ENCODE results near the gene STX4. TPM values are rescaled to one million over a fixed set of nuclear protein-coding genes. Genes with fewer than 3 reads are reported as not detected.

Gene STX4
- 10 to 100 TPM; 39.6 to 51.3 (median 45.0) TPM for total RNA-seq
- 47.3 TPM for polyA plus RNA-seq
- long read RNA-seq, donor 1, transcript STX4-201 (11 exons, 1,481 nt), result major isoform, 37 of 50 reads
- long read RNA-seq, donor 1, transcript STX4-217 (4 exons, 649 nt), result minor isoform, 7 of 50 reads
- long read RNA-seq, donor 1, partial matches to known transcripts, result 0 of 50 reads
- long read RNA-seq, donor 1, other reads (novel, unspliced or antisense), result 5 of 50 reads
- long read RNA-seq, donor 2, transcript STX4-201 (11 exons, 1,481 nt), result major isoform, 12 of 17 reads
- long read RNA-seq, donor 2, partial matches to known transcripts, result 2 of 17 reads
- long read RNA-seq, donor 2, other reads (novel, unspliced or antisense), result 2 of 17 reads
- long read RNA-seq, donor 3, transcript STX4-201 (11 exons, 1,481 nt), result major isoform, 28 of 45 reads
- long read RNA-seq, donor 3, partial matches to known transcripts, result 4 of 45 reads
- long read RNA-seq, donor 3, other reads (novel, unspliced or antisense), result 13 of 45 reads
- long read RNA-seq, donor 4, transcript STX4-201 (11 exons, 1,481 nt), result major isoform, 5 of 9 reads
- long read RNA-seq, donor 4, partial matches to known transcripts, result 0 of 9 reads
- long read RNA-seq, donor 4, other reads (novel, unspliced or antisense), result 3 of 9 reads

- H3K27ac ChIP-seq (ENCODE audit: low read length), result peak within 1 kb of the TSS; percentile 81
- DNase-seq (peak; percentile 97 to 99 (median 99)), ATAC-seq (peak; percentile 96)
- no peaks in the 10 kb centered on the region for H3K4me1 ChIP-seq (ENCODE audit: control insufficient read depth, insufficient read depth, low read length)
- H3K4me3 ChIP-seq (ENCODE audit: low read length), result peak within 1 kb of the TSS; percentile 85
- H3K27me3 ChIP-seq (ENCODE audit: control insufficient read depth, insufficient read depth), result no peaks in the 10 kb centered on the region
- no peaks in the 10 kb centered on the region for H3K9me3 ChIP-seq (ENCODE audit: control insufficient read depth, low read length)
- intact Hi-C loops (cut with DNase I), result loop anchor here in 1 of 4 donors (5.0 kb wide), 1 partner anchor 39 kb away; the partner anchor contains the start of genes ZNF646 and ZNF668
- under 1% methylated on average over 75 of the region's 75 CpGs for WGBS
These were observed at the start of gene STX4 for GRCh38 chr16:31032736-31033708. Gene STX4 (plus strand): TSS chr16:31033558. CDS start chr16:31033806, 248 bp downstream.

GRCh38 chr16:30983898-30984610 lies 49.3 kb upstream of the STX4 start:
- Histone ChIP-seq H3K4me3 (ENCODE audit: low read length) (no peak overlapping the region), H3K4me1 (ENCODE audit: control insufficient read depth, insufficient read depth, low read length) (peaks cover 2% of the 10 kb centered on the region), H3K9me3 (ENCODE audit: control insufficient read depth, low read length) (no peaks in the 10 kb centered on the region), H3K27me3 (ENCODE audit: control insufficient read depth, insufficient read depth) (no peaks in the 10 kb centered on the region), H3K27ac (ENCODE audit: low read length) (no peak overlapping the region)
- WGBS, result 82% methylated on average over 14 of the region's 14 CpGs
- intact Hi-C loops (cut with DNase I), result loop anchor here in 3 of 4 donors (5.0 to 10.0 kb wide), 6 partner anchors 91 to 881 kb away; partner anchors contain the start of genes ARMC5 (in 1 of the 3), ZNF646 (in 1 of the 3), ZNF668 (in 1 of the 3) and ZNF843 (in 1 of the 3)
- ATAC-seq (peak in 1 of 2 donors; percentile 4), DNase-seq (no peak)

- intact Hi-C loops (cut with DNase I), result loop anchor here in 3 of 4 donors (5.0 to 10.0 kb wide), 7 partner anchors 90 to 882 kb away; partner anchors contain the start of genes ZNF843 (in 2 of the 3), ARMC5 (in 1 of the 3), ZNF646 (in 1 of the 3) and ZNF668 (in 1 of the 3)
- DNase-seq (peak; percentile 92 to 97 (median 96)), ATAC-seq (peak; percentile 87 to 88)
- Histone ChIP-seq H3K9me3 (ENCODE audit: control insufficient read depth, low read length) (no peaks in the 10 kb centered on the region), H3K4me1 (ENCODE audit: control insufficient read depth, insufficient read depth, low read length) (peaks cover 2% of the 10 kb centered on the region), H3K27ac (ENCODE audit: low read length) (no peak within 1 kb of the TSS), H3K27me3 (ENCODE audit: control insufficient read depth, insufficient read depth) (no peaks in the 10 kb centered on the region), H3K4me3 (ENCODE audit: low read length) (peak within 1 kb of the TSS; percentile 26)
- 29% methylated on average over 24 of the region's 24 CpGs for WGBS
These were observed 48.5 kb upstream of the STX4 start, which contains the start of gene HSD3B7 for GRCh38 chr16:30984669-30985400. Gene HSD3B7 (plus strand): TSS chr16:30985207. CDS start chr16:30985659, 452 bp downstream.

- 63% methylated on average over 20 of the region's 20 CpGs for WGBS
- peaks cover 2% of the 10 kb centered on the region for H3K4me1 ChIP-seq (ENCODE audit: control insufficient read depth, insufficient read depth, low read length)
- intact Hi-C loops (cut with DNase I), result loop anchor here in 3 of 4 donors (5.0 to 10.0 kb wide), 7 partner anchors 89 to 882 kb away; partner anchors contain the start of genes ARMC5 (in 1 of the 3), ZNF646 (in 1 of the 3), ZNF668 (in 1 of the 3) and ZNF843 (in 1 of the 3)
- peak in 2 of 3 donors; percentile 70 to 72 for DNase-seq
- no peaks in the 10 kb centered on the region for H3K27me3 ChIP-seq (ENCODE audit: control insufficient read depth, insufficient read depth)
- no peak overlapping the region for H3K27ac ChIP-seq (ENCODE audit: low read length)
- peak; percentile 23 to 32 for ATAC-seq
- no peaks in the 10 kb centered on the region for H3K9me3 ChIP-seq (ENCODE audit: control insufficient read depth, low read length)
- peak overlapping the region; percentile 26 for H3K4me3 ChIP-seq (ENCODE audit: low read length)
These were observed 47.8 kb upstream of the STX4 start for GRCh38 chr16:30985401-30986128.

- DNase-seq (no peak), ATAC-seq (no peak)
- Histone ChIP-seq H3K4me1 (ENCODE audit: control insufficient read depth, insufficient read depth, low read length) (peaks cover 2% of the 10 kb centered on the region), H3K27ac (ENCODE audit: low read length) (no peak overlapping the region), H3K4me3 (ENCODE audit: low read length) (no peak overlapping the region), H3K27me3 (ENCODE audit: control insufficient read depth, insufficient read depth) (no peaks in the 10 kb centered on the region), H3K9me3 (ENCODE audit: control insufficient read depth, low read length) (no peaks in the 10 kb centered on the region)
- intact Hi-C loops (cut with DNase I), result loop anchor here in 3 of 4 donors (5.0 to 10.0 kb wide), 7 partner anchors 88 to 881 kb away; partner anchors contain the start of genes ARMC5 (in 1 of the 3), ZNF646 (in 1 of the 3), ZNF668 (in 1 of the 3) and ZNF843 (in 1 of the 3)
- 92% methylated on average over 29 of the region's 29 CpGs for WGBS
These were observed 47.0 kb upstream of the STX4 start for GRCh38 chr16:30986129-30986991.

GRCh38 chr16:30987581-30988190 lies 45.7 kb upstream of the STX4 start:
- peaks cover 2% of the 10 kb centered on the region for H3K4me1 ChIP-seq (ENCODE audit: control insufficient read depth, insufficient read depth, low read length)
- no peaks in the 10 kb centered on the region for H3K9me3 ChIP-seq (ENCODE audit: control insufficient read depth, low read length)
- H3K4me3 ChIP-seq (ENCODE audit: low read length), result no peak overlapping the region
- WGBS, result 95% methylated on average over 30 of the region's 30 CpGs
- no peaks in the 10 kb centered on the region for H3K27me3 ChIP-seq (ENCODE audit: control insufficient read depth, insufficient read depth)
- ATAC-seq, result no peak
- intact Hi-C loops (cut with DNase I), result loop anchor here in 3 of 4 donors (5.0 to 10.0 kb wide), 7 partner anchors 87 to 880 kb away; partner anchors contain the start of genes ARMC5 (in 1 of the 3), ZNF646 (in 1 of the 3), ZNF668 (in 1 of the 3) and ZNF843 (in 1 of the 3)
- no peak overlapping the region for H3K27ac ChIP-seq (ENCODE audit: low read length)
- no peak for DNase-seq

GRCh38 chr16:30989469-30990047 lies 43.8 kb upstream of the STX4 start:
- H3K27me3 ChIP-seq (ENCODE audit: control insufficient read depth, insufficient read depth), result no peaks in the 10 kb centered on the region
- H3K27ac ChIP-seq (ENCODE audit: low read length), result no peak overlapping the region
- no peak overlapping the region for H3K4me3 ChIP-seq (ENCODE audit: low read length)
- no peak for DNase-seq
- no peaks in the 10 kb centered on the region for H3K9me3 ChIP-seq (ENCODE audit: control insufficient read depth, low read length)
- 89% methylated on average over 23 of the region's 23 CpGs for WGBS
- intact Hi-C loops (cut with DNase I), result loop anchor here in 3 of 4 donors (5.0 to 10.0 kb wide), 7 partner anchors 85 to 878 kb away; partner anchors contain the start of genes ARMC5 (in 1 of the 3), ZNF646 (in 1 of the 3), ZNF668 (in 1 of the 3) and ZNF843 (in 1 of the 3)
- ATAC-seq, result no peak
- peaks cover 2% of the 10 kb centered on the region for H3K4me1 ChIP-seq (ENCODE audit: control insufficient read depth, insufficient read depth, low read length)

Measured in right cardiac atrium (tissue), 5 donors.